Measurements from ENCODE around the gene TRAPPC2L.

DNA sequence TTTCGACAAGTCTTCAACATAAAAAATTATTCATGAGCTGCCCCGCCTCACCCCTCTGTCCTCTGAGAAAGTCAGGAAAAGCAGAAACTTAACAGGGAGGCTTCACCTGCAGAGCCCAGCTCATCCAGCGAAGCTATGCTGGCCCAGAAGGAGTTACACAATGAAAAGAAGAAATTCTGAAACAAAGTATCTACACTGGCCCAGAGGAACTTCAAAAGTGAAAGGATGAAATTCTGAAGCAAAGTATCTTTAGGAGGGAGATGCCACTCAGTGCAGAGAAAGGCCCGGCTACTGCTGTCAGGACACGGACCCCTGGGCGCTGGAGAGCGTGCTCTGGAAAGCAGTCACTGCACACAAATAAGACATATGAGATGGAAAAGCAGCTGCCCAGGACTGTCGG is 1.8 kb upstream of the TRAPPC2L start:
- TF ChIP-seq EZH2 (IDR thresholded peaks at IDR 0.05; ENCODE audit: low read depth): no peak
- TF ChIP-seq, protein P1, sequence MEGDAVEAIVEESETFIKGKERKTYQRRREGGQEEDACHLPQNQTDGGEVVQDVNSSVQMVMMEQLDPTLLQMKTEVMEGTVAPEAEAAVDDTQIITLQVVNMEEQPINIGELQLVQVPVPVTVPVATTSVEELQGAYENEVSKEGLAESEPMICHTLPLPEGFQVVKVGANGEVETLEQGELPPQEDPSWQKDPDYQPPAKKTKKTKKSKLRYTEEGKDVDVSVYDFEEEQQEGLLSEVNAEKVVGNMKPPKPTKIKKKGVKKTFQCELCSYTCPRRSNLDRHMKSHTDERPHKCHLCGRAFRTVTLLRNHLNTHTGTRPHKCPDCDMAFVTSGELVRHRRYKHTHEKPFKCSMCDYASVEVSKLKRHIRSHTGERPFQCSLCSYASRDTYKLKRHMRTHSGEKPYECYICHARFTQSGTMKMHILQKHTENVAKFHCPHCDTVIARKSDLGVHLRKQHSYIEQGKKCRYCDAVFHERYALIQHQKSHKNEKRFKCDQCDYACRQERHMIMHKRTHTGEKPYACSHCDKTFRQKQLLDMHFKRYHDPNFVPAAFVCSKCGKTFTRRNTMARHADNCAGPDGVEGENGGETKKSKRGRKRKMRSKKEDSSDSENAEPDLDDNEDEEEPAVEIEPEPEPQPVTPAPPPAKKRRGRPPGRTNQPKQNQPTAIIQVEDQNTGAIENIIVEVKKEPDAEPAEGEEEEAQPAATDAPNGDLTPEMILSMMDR (conservative IDR thresholded peaks at IDR 0.05): no peak
